MM.1S (cell line): ENCODE measurements around the gene E2F8.

Source experiments
- EZH2 ChIP-seq: fragments of 300-600 bp; sonication (generic); optimal IDR thresholded peaks from 2 replicates; pipeline ENCODE3; 2017; ENCODE audit warnings: low read depth, mild to moderate bottlenecking, antibody characterized with exemption, low read length, mixed read lengths
- TF ChIP-seq, protein P1 (sequence below): fragments of 300-600 bp; sonication (generic); IDR thresholded peaks from 2 replicates; pipeline ENCODE4 v1.5.1; 2016; ENCODE audit warnings: antibody characterized with exemption, low read length, mixed read lengths

DNA sequence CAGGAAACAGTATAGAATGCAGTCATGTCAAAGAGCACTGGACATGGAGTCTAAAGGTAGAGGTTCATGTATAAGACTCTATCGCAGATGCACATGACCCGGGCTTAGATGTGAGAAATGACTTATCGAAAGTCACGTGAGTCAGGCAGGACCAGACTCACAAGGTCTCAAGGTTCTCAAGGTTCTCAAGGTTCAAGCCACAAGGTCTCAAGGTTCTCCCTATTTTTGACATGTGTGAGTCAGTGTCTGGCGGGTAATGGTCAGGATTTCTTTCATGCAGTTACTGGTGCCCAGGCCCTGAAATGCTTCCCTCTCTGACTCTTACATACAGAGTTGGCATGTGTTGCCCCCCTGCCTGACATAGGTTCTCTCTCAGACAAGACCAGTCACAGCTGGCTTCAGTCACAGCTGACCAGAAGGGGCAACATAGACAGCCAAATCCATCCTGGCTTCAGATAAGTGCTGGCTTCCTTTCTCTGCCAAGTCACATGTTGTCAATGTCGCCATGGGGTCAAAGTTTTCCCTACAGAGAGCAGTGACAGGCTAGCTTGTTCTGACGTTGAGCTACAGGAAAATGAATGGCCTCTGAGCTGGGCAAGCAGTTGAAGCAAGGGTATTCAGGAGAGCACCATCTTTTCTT lies 49.1 kb downstream of the E2F8 start:
- TF ChIP-seq, protein P1, sequence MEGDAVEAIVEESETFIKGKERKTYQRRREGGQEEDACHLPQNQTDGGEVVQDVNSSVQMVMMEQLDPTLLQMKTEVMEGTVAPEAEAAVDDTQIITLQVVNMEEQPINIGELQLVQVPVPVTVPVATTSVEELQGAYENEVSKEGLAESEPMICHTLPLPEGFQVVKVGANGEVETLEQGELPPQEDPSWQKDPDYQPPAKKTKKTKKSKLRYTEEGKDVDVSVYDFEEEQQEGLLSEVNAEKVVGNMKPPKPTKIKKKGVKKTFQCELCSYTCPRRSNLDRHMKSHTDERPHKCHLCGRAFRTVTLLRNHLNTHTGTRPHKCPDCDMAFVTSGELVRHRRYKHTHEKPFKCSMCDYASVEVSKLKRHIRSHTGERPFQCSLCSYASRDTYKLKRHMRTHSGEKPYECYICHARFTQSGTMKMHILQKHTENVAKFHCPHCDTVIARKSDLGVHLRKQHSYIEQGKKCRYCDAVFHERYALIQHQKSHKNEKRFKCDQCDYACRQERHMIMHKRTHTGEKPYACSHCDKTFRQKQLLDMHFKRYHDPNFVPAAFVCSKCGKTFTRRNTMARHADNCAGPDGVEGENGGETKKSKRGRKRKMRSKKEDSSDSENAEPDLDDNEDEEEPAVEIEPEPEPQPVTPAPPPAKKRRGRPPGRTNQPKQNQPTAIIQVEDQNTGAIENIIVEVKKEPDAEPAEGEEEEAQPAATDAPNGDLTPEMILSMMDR = no peak
- TF ChIP-seq EZH2 = no peak
